NCI-H2171 (cell line): Measurements from ENCODE around the gene WDR49.

Experiments
- DNase-seq: peaks from one replicate; lab custom pipeline; 2025; lab: John Stamatoyannopoulos, UW

WDR49 gene

DNA sequence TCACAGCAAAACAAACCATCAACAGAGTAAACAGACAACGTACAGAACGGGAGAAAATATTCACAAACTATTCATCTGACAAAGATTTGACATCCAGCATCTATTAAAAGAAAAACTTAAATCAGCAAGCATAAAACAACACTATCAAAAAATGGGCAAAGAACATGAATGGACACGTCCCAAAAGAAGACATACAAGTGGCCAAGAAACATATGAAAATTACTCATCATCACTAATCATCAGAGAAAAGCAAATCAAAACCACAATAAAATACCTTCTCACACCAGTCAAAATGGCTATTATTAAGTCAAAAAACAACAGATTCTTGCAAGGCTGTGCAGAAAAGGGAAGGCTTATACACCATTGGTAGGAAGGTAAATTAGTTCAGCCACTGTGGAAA is 166.2 kb downstream of the WDR49 start:
- DNase-seq = no peak

DNA sequence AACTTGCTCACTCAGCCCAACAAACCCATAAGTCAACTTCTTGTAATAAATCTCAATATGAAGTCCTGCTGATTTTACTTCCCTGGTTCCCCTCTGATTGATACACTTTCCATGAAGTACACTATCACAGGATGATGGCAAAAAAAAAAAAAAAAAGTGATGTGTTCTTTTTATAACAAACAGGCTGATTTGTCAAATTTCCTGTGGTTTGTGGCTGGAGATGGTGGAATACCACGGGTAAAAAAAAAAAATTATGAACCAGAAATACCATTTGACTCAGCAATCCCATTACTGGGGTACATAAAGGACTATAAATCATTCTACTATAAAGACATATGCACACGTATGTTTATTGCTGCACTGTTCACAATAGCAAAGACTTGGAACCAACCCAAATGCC is 169.2 kb downstream of the WDR49 start:
- DNase-seq = no peak

DNA sequence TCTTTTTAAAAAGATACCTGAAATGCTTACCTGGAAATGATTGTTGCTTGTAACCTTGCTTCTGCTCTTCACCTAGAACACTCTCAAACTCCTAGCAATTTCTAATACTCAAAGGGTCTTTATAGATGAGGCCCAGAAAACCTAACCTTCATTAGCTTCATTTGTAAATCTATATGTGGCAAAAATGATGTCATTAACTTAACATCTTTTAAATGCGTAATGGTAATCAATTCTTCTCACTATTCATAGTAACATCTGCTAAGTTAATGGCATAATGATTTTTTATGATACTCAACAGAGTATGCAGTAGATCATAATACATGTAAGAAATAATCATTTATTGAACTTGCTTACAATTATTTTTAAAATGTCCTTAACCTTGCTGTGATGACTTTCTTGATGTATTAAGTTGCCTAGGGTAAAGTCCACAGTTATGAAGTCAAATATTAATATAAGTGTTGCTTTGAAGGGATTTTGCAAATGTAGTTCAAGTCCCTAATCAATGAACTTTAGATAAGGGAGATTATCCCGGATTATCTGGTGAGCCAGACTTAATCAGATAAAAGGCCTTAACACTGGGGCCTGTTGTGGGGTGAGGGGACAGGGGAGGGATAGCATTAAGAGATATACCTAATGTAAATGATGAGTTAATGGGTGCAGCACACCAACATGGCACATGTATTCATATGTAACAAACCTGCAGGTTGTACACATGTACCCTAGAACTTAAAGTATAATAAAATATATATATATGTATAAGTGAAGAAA is 169.8 kb downstream of the WDR49 start:
- DNase-seq = no peak

DNA sequence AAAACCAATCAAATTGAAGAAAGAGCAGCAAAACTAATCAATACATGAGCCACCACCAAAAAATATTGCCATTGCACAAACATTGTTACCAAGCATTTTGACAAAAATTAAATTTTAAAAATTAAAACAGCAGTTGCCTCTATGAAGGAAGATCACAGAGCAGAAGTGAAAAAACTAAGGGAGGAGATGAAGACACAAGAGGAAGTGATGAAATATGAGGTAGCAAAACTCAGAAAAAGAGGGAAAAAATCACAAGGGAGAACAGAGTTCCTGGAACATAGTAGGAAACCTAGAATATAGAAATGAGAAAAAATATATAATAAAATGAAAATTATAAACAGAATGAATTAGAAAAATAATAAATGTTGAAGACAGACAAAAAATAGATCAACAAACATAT is 172.6 kb downstream of the WDR49 start:
- DNase-seq = no peak

DNA sequence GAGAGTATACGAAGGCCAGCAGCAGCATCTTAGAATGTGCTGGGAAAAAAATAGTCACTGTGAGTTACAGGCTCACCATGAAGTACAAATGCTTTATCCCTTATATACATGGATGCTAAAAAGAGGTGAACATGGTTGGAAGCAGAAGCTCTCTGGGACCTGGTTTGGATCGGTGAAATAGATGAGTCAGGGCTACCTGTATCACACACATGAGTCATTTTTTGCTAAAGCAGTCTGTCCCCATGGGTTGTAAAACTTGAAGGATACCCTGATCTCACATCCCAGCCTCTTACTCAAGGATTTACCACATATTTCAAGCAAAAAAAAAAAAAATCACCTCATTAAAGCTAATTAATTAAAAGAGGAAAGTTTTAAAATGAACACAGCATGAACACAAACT is 173.0 kb downstream of the WDR49 start:
- no peak for DNase-seq

DNA sequence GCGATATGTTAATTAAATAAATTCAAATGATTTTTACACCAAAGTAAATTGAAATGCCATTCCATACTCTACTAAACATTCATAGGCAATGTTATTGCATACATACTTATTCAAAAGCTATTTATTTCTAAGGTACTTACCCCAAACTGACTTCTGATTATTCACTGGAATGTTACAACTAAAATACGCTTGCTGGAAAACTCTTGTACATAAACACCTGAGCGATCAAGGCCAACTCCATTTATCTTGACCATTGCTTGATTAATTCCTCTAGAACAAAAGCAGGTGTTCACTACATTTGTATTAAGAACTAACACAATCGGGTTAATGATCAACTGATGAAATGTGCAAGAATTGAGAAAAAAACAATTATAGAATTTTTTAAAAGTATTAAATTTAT is 179.9 kb downstream of the WDR49 start, which contains the start of gene SERPINI2:
Gene SERPINI2 (minus strand): TSS at position 180 of the 400 bp plus-strand sequence. CDS start 2,208 bp downstream, outside the sequence.
- DNase-seq = no peak

DNA sequence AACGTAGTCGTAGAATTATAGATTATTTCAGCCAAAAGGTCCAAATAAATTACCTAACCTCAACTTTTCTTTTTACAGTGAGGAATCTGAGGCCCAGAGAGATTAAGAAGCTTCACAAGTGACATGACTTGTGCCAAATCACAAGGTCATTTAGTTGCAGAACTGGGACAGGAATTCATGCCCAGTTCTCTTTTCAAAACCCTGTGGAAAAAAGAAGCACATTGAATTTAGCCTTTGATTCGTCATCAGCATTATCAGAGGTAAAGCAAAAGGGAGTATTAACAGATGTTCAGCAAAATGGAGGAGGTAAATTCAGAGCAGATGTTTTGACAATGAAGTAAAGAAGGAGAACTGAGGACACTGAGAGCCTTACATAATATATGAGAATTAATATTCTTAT is 184.4 kb downstream of the WDR49 start:
- DNase-seq = no peak

DNA sequence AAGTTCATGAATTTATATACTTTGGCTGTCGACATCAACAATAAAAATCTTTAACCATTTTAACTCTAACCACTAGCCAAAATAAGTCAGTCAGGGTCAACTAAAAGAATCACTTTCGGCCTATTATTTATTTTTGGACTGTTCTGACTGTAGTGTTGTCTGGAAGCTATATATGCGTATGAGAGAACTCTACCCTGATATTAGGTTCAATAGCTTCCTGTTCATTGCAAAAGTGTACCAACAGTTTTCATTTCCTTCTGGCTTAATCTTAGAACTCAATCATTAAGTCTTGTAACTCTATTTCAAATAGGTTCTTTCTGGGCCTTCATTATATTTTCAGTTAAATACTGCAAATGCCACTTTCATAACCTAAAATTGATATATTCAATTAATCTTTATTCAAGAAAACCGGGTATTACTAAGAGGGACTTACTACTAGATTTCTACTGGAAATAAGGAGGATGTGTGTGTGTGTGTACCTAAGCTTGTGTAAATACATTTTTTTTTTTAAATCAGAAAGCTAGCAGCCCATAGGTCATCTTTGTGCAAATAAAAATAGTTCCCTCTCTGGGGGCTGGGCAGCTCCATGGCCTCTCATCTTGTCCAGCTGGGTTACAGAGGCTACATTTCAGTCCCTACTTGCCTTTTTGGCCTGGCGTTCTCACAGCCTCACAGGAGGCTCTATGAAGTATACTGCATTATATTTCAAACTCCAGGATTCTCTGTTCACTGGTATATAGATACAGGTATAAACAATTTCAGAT is 185.7 kb downstream of the WDR49 start:
- no peak for DNase-seq

DNA sequence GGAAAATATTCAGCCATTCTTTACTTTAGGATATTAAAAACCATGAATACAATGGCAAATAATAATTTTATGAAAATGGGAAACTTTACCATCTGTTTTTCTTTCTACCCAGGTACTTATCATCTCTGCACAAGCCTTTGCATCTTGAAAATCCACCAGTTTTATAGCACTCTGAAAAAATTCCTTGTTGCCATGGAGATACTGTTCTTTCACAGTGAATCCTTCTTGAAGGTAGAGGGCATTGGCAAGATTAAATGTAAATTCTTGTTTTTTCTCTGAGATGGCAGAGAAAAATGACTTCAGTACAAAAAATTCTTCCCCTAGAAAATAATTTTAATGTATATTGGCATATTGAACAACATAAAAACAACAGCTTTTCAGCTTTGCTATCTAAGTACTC is 186.8 kb downstream of the WDR49 start:
- no peak for DNase-seq

DNA sequence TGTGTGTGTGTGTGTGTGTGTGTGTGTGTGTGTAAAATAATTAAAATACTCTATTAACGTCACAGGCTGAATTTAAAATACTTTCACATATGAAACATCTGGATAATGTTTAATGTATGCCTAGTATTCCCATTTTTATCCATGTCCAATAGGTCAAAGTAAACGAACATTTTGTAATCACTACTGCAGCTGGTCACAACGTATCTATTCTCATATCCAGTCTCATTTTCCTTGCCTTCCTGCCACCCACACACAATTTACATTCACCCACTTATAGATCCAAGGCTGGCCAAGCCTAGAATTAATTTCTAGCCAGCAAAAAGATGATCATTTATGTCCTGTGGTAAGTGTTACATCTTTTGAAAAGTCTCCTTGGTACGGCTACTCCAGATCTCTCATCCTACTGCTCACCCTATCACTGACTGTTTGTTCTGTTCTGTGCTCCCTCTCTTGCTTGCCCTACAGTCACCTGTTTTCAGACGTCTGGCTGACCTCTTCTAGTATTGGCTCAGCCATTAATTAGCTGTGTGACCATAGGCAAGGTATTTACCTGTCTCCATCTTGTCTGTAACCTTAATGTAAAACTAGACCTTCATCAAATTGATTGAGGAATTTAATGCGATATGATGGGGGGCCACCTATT is 197.5 kb downstream of the WDR49 start:
- no peak for DNase-seq

DNA sequence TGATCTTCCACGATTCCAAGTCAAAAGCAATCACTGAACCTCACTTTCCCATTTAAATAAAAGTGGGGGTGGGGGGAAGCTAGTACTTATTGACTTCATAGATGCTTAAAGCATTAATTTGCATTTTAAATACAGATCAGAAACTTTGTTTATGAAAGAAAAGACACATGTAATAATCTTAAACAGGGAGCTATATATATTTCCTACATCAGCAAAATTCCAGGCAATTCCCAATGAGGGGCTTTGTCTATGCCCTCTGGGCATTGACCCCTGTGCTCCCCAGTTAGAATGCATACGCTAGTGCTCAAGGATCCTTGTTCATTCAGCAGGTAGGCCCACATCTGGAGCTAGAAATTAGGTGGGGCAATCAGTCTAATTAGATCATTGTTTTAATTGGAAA is 199.9 kb downstream of the WDR49 start:
- DNase-seq = no peak

DNA sequence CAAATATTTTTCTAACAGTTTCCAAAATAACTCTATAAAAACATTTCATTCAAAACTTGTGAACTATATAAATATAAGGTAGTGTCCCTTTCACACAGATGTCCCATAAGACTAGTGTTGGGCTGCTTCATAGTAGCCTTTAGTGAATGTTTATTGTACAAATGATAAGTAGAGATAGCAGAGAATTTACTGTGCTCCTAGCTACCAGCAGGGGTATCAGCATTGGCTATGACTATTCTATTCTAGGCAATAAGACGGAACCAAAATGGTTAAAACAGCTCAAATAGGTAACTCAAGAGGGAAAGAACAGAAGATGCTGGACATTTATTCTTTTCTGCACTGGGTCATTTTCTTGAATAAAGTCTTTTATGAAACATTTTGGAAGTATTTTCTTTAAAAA is 202.5 kb downstream of the WDR49 start:
- DNase-seq = no peak

DNA sequence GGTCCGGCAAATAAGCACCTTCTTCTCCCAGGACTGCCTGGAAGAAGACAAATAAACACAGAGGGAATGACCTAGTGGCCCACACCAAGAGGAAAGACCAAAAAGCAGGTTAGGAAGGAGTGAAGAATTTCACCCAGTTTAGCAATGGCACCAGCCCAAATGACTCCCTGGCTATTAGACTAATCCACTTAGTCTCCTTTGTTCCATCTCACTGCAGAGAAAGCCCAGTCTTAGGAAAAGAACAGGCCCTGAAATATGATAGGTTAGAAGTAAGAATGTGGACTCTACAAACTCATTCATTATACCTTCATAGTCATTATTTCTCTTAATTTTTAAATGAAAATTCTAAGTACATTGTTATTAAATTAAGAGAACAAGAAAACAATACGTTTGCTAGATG is 203.1 kb downstream of the WDR49 start:
- DNase-seq = no peak

DNA sequence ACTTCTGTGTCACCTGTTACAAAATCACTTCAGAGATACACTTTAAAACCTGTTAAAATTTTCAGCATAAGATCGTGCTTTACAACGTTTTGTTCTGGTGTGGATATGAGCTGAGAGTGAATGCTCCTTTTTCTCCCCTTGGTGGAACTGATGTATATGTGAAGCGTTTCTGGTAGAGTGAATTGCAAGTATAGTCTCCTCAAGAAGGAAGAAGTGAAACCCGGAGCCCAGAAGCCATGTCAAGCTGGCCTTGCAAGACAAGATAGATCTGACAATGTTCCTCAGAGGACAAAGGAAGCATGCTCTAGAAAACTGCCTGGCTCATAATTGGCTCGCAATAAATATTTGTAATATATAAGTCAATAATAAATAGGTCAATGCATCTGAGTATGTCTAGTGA is 203.5 kb downstream of the WDR49 start:
- DNase-seq = no peak

DNA sequence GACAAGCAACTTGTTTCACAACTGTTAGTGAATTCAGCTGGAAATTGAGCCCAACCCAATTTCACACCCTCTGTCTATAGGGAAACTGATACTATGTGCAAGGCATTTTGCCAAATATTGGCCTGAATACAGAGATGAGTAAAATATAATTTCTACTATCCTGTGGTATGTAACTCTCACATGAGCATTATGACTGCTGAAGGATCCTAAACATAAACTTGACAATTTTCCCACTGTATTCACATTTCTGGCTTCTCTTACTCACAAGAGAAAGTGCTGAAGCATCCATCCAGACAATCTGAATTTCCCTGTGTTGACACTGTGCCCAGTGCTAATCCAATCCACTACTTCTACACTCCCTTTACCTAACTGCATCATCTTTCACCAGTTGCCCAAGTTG is 208.3 kb downstream of the WDR49 start:
- DNase-seq = no peak

DNA sequence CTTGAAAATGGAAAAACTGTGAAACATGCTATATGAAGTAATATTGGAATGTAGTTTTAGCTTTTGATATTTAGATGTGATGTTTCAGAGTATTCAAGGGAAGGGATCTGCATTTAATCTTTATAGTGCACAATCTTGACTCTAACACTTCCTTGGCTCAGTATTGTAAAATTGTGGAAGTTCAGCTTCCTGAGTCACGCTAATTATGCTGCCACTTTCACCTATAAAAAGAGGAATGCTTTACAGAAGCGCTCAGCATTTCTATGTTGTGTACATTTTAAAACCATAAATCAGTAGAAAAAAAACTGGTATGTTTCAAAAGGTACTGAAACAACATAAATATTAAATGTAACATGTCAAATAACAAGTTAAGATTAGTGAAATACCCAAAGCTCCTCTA is 212.5 kb downstream of the WDR49 start:
- DNase-seq = no peak

DNA sequence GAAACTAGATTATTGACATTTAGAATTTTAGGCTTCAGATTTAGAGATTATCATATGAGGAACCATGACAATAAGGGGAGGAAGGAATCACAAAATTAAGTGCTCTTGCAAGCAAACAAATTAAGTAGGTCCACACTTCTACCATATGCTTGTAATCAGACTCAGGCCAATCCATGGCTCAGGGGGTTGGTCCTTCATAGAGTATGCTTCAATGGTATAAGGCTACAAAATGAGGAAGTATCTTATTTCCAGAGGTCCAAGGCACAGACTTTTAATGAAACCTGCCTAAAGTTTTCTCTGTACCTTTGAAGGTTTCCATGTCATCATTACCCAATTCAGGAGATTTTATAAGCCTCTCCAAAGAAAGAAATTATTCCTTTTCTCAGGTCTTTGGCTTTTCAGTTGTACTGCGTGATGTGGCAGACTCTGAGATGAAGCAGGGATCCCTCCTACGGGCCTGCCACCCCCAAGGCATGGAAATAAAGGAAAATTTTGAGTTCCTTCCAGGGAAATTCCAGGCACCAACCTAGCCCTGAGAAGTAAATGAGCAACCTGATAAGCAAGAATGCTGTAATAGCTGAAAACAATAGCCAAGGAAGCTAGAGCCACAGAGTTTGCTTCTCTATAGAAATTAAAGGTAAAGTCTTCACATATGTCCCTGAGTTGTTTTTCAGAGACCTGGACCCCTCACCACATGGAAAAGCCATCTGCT is 216.2 kb downstream of the WDR49 start:
- no peak for DNase-seq
